A549 (cell line): ENCODE measurements around the gene RBPJ. TPM values are rescaled to one million over a fixed set of nuclear protein-coding genes. Genes with fewer than 3 reads are reported as not detected.

ENCODE experiments used
- ATAC-seq, 2 experiments: fragments of 200-7000 bp in 1 of 2; fragments of >200 bp in 1 of 2; cut with Nextera tagmentation in 1 of 2; cut with Tn5 transposase in 1 of 2; 3 replicates each; pipeline versions ENCODE4 v1.8.0 to v1.9.1; 2018 to 2020; ENCODE audit warnings: mild to moderate bottlenecking in 1 of 2, moderate library complexity in 1 of 2
- CTCF ChIA-PET: fragments of 300-600 bp; sonication (Branson Sonifier 250); formaldehyde crosslinking; extraction: SDS; loops from one replicate; lab custom pipeline; 2021; ENCODE audit warnings: antibody characterized with exemption, inconsistent platforms; lab: Yijun Ruan, JAX
- POLR2A ChIA-PET: fragments of 350-600 bp; formaldehyde crosslinking; extraction: SDS; loops from one replicate; lab custom pipeline; 2021; ENCODE audit warnings: antibody characterized with exemption, inconsistent platforms; lab: Yijun Ruan, JAX
- DNase-seq, 2 experiments: peaks; one replicate each; pipeline versions ENCODE4 v3.0.0 to v3.0.0-alpha.2; 2011 to 2016; ENCODE audit warnings: low read depth in 1 of 2, low spot score in 1 of 2
- FAIRE-seq: peaks from 2 replicates; lab custom pipeline; 2011; peaks lifted over from hg19 to GRCh38; lab: Jason Lieb, UNC
- H3K27ac ChIP-seq, 2 experiments: fragments of >200 bp; sonication (Bioruptor Twin); formaldehyde crosslinking; 3 replicates each; pipeline ENCODE4 v1.5.1; 2016 to 2017
- H3K4me1 ChIP-seq: fragments of >200 bp; sonication (Bioruptor Twin); formaldehyde crosslinking; 3 replicates; pipeline ENCODE4 v1.6.1; 2016
- H3K4me2 ChIP-seq: fragments of >200 bp; sonication (Bioruptor Twin); formaldehyde crosslinking; 3 replicates; pipeline ENCODE4 v1.6.1; 2016
- H3K4me3 ChIP-seq: fragments of >200 bp; sonication (Bioruptor Twin); formaldehyde crosslinking; 3 replicates; pipeline ENCODE4 v1.5.1; 2016
- H3K9me3 ChIP-seq: fragments of >200 bp; sonication (Bioruptor Twin); formaldehyde crosslinking; 3 replicates; pipeline ENCODE4 v1.6.1; 2016
- CBX8 ChIP-seq: fragments of 200-600 bp; sonication (generic); IDR thresholded peaks from 2 replicates; pipeline ENCODE4 v1.6.1; 2016
- CEBPB ChIP-seq, 2 experiments: fragments of >200 bp in 1 of 2; sonication (Bioruptor Twin) in 1 of 2; formaldehyde crosslinking in 1 of 2; IDR thresholded peaks; 2 replicates each; pipeline ENCODE4 v1.6.1; 2012 to 2016
- CHD4 ChIP-seq: fragments of 200-600 bp; sonication (generic); IDR thresholded peaks from 2 replicates; pipeline ENCODE4 v1.6.1; 2016; ENCODE audit warnings: antibody characterized with exemption, mild to moderate bottlenecking, borderline replicate concordance
- CTCF ChIP-seq: fragments of >200 bp; sonication (Bioruptor Twin); formaldehyde crosslinking; IDR thresholded peaks from 3 replicates; pipeline ENCODE4 v1.5.1; 2016
- EHF ChIP-seq: fragments of 250-450 bp; sonication (Bioruptor Pico); IDR thresholded peaks from 2 replicates; pipeline ENCODE4 v1.5.0; 2020; ENCODE audit warnings: mild to moderate bottlenecking
- EHMT2 ChIP-seq: fragments of 200-600 bp; sonication (generic); IDR thresholded peaks from 2 replicates; pipeline ENCODE4 v1.6.1; 2016; ENCODE audit warnings: antibody characterized with exemption, low read depth, mild to moderate bottlenecking, moderate library complexity
- EP300 ChIP-seq, 2 experiments: fragments of >200 bp; sonication (Bioruptor Twin); formaldehyde crosslinking; IDR thresholded peaks; 2 replicates in 1 of 2; 3 replicates in 1 of 2; pipeline ENCODE4 v1.6.1; 2016 to 2017
- FOSB ChIP-seq: fragments of 250-450 bp; sonication (Bioruptor Pico); IDR thresholded peaks from 2 replicates; pipeline ENCODE4 v1.5.0; 2020; ENCODE audit warnings: mild to moderate bottlenecking, moderate library complexity
- GATA3 ChIP-seq: IDR thresholded peaks from 2 replicates; pipeline ENCODE4 v1.6.1; 2012; ENCODE audit warnings: borderline replicate concordance
- HES2 ChIP-seq: fragments of >200 bp; sonication (Bioruptor Twin); formaldehyde crosslinking; IDR thresholded peaks from 2 replicates; pipeline ENCODE4 v1.6.1; 2016
- HOXA7 ChIP-seq: fragments of 250-450 bp; sonication (Bioruptor Pico); IDR thresholded peaks from 2 replicates; pipeline ENCODE4 v1.5.0; 2020; ENCODE audit warnings: mild to moderate bottlenecking, moderate library complexity
- HOXB5 ChIP-seq: fragments of 250-450 bp; sonication (Bioruptor Pico); IDR thresholded peaks from 2 replicates; pipeline ENCODE4 v1.5.0; 2020; ENCODE audit warnings: mild to moderate bottlenecking, moderate library complexity
- MAFK ChIP-seq: fragments of 450-650 bp; IDR thresholded peaks from 2 replicates; pipeline ENCODE4 v1.6.1; 2014; ENCODE audit not compliant: partially characterized antibody
- MAZ ChIP-seq: fragments of 150-350 bp; IDR thresholded peaks from 2 replicates; pipeline ENCODE4 v1.6.1; 2014; ENCODE audit warnings: antibody characterized with exemption, low read depth, low read length, borderline replicate concordance
- MYC ChIP-seq: IDR thresholded peaks from 2 replicates; pipeline ENCODE4 v1.6.1; 2012; ENCODE audit warnings: mild to moderate bottlenecking, inconsistent platforms, low read length, improper control_type of control experiment, borderline replicate concordance
- NPAS2 ChIP-seq: fragments of 250-450 bp; sonication (Bioruptor Pico); IDR thresholded peaks from 2 replicates; pipeline ENCODE4 v1.8.0; 2022; ENCODE audit warnings: mild to moderate bottlenecking, moderate library complexity, borderline replicate concordance
- PHF8 ChIP-seq: fragments of 200-600 bp; sonication (generic); IDR thresholded peaks from 2 replicates; pipeline ENCODE4 v1.6.1; 2016; ENCODE audit warnings: low read depth, mild to moderate bottlenecking, antibody characterized with exemption, moderate library complexity, borderline replicate concordance
- POLR2A ChIP-seq: IDR thresholded peaks from 2 replicates; pipeline ENCODE4 v1.6.1; 2012; ENCODE audit warnings: mild to moderate bottlenecking, low read length
- RAD21 ChIP-seq, 2 experiments: fragments of >200 bp in 1 of 2; sonication (Bioruptor Twin) in 1 of 2; formaldehyde crosslinking in 1 of 2; IDR thresholded peaks in 1 of 2; conservative IDR thresholded peaks in 1 of 2; 2 replicates in 1 of 2; 3 replicates in 1 of 2; pipeline ENCODE4 v1.6.1; 2012 to 2018; ENCODE audit warnings: inconsistent platforms in 1 of 2
- RARB ChIP-seq: fragments of 250-450 bp; sonication (Bioruptor Pico); IDR thresholded peaks from 2 replicates; pipeline ENCODE4 v1.8.0; 2021; ENCODE audit warnings: mild to moderate bottlenecking, moderate library complexity
- RFX5 ChIP-seq: fragments of 450-650 bp; IDR thresholded peaks from 2 replicates; pipeline ENCODE4 v1.7.1; 2014; ENCODE audit warnings: antibody characterized with exemption, mild to moderate bottlenecking, moderate library complexity
- SMC3 ChIP-seq: fragments of >200 bp; sonication (Bioruptor Twin); formaldehyde crosslinking; IDR thresholded peaks from 3 replicates; pipeline ENCODE4 v1.6.1; 2018; ENCODE audit warnings: inconsistent platforms
- ZC3H11A ChIP-seq: fragments of 450-650 bp; IDR thresholded peaks from 2 replicates; pipeline ENCODE4 v1.6.1; 2014; ENCODE audit warnings: antibody characterized with exemption, mild to moderate bottlenecking
- WGBS: methylation state at CpG from one replicate; pipeline ENCODE4 v1.1.6; 2017; ENCODE audit errors: missing lambda C conversion rate; 5-methylcytosine and 5-hydroxymethylcytosine counted together
- polyA plus RNA-seq, 4 experiments: library from polyadenylated mRNA; depleted of rRNA in 3 of 4; stranded (reverse); fragments of >200 nt; fragmentation: RNase III in 1 of 4; extraction: RNeasy Plus Mini Kit Qiagen cat#74134 plus additional on column Dnase treatment in 1 of 4; gene quantifications; 2 replicates in 3 of 4; 3 replicates in 1 of 4; pipeline ENCODE4 v1.2.3, GENCODE V29; 2011 to 2017
- TF ChIP-seq, protein P1 (sequence below): fragments of >200 bp; sonication (Bioruptor Twin); formaldehyde crosslinking; IDR thresholded peaks from 3 replicates; pipeline ENCODE4 v1.6.1; 2016
- TF ChIP-seq, protein P2 (sequence below): IDR thresholded peaks from 2 replicates; pipeline ENCODE4 v1.6.1; 2012

RBPJ gene
- polyA plus RNA-seq, 2 of the 4 experiments (the other 2 are of a cell fraction): 16.5 to 37.1 TPM

GRCh38 chr4:26326791-26327190, 6.0 kb downstream of the RBPJ start (continued):
- TF ChIP-seq NPAS2: no peak
- no peak for TF ChIP-seq MAZ

DNA sequence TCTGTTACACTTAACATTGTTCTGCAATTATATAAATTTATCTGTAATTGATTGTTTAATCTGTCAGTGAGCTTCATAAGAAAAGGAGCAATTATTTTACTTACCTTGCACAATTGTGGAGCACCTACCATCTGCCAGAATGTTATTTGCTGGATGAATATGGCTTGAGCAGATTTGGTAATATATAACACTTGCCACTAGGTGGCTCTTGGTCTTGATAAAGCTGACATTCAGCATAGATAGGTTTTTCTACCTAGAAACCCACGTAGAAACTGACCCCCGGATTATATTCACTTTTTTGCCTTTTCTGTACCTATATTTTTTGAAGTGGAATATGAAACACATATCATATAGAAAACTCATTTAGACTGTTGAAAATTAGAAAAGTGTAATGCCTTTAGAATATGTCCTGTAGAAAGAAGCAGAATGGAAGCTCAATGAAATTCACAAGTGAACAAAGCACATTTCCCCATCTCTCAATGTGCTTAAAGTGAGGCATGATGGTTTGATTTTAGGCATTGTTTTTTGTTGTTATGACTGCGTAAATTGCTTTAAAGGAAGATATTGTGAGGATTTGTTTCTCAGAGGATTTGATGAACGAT, 9.5 kb downstream of the RBPJ start:
- FAIRE-seq: no peak
- Histone ChIP-seq H3K4me2 (no peak overlapping the region), H3K4me3 (no peak overlapping the region), H3K27ac (no peak overlapping the region), H3K9me3 (no peaks in the 10 kb centered on the region)
- peak; percentile 28 to 55 for DNase-seq
- peak; percentile 83 to 89 for ATAC-seq
- WGBS: 48% methylated on average over 4 of the region's 4 CpGs
- CTCF ChIA-PET: interaction anchor here (0.7 to 6.6 kb wide), 21 partner anchors 8 to 679 kb away, joined by 3 to 34 read pairs (median 4); no protein-coding TSS in a partner anchor
- peak; percentile 74; the same call in 1 of the 2 replicates for TF ChIP-seq RFX5
- no peak for TF ChIP-seq FOSB
- TF ChIP-seq, protein P1, sequence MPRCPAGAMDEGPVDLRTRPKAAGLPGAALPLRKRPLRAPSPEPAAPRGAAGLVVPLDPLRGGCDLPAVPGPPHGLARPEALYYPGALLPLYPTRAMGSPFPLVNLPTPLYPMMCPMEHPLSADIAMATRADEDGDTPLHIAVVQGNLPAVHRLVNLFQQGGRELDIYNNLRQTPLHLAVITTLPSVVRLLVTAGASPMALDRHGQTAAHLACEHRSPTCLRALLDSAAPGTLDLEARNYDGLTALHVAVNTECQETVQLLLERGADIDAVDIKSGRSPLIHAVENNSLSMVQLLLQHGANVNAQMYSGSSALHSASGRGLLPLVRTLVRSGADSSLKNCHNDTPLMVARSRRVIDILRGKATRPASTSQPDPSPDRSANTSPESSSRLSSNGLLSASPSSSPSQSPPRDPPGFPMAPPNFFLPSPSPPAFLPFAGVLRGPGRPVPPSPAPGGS: no peak
- no peak for TF ChIP-seq EP300 (IDR thresholded peaks at IDR 0.05)
- TF ChIP-seq RAD21 (conservative IDR thresholded peaks at IDR 0.05 in 1 of 2, IDR thresholded peaks at IDR 0.05 in 1 of 2): peak; percentile 42 to 45; a peak in 4 of 5 replicates
- TF ChIP-seq SMC3: peak; percentile 60
- TF ChIP-seq EHF (CRISPR knock-in tag): no peak
- TF ChIP-seq, protein P2, sequence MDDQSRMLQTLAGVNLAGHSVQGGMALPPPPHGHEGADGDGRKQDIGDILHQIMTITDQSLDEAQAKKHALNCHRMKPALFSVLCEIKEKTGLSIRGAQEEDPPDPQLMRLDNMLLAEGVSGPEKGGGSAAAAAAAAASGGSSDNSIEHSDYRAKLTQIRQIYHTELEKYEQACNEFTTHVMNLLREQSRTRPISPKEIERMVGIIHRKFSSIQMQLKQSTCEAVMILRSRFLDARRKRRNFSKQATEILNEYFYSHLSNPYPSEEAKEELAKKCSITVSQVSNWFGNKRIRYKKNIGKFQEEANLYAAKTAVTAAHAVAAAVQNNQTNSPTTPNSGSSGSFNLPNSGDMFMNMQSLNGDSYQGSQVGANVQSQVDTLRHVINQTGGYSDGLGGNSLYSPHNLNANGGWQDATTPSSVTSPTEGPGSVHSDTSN: no peak
- TF ChIP-seq CTCF: peak; percentile 59
- peak; percentile 60 for TF ChIP-seq MAFK
- TF ChIP-seq, all 56 proteins: peak for 5
- no peaks in the 10 kb centered on the region for H3K4me1 ChIP-seq
- POLR2A ChIA-PET: interaction anchor here (1.7 kb wide), 1 partner anchor 11 kb away, joined by 4 read pairs; no protein-coding TSS in a partner anchor

GRCh38 chr4:26330946-26331345, 10.1 kb downstream of the RBPJ start:
- Histone ChIP-seq H3K9me3 (no peaks in the 10 kb centered on the region), H3K27ac (no peak overlapping the region), H3K4me2 (no peak overlapping the region), H3K4me1 (no peaks in the 10 kb centered on the region), H3K4me3 (no peak overlapping the region)
- no peak for FAIRE-seq
- 90% methylated on average over 6 of the region's 6 CpGs for WGBS
- TF ChIP-seq ZC3H11A (no peak), EHMT2 (no peak), POLR2A (no peak), GATA3 (no peak), HOXB5 (no peak), PHF8 (no peak), CEBPB (IDR thresholded peaks at IDR 0.05) (no peak), CHD4 (no peak), HES2 (no peak), HOXA7 (CRISPR knock-in tag) (no peak), RARB (CRISPR knock-in tag) (no peak), MYC (no peak), CBX8 (no peak)
- CTCF ChIA-PET: interaction anchor here (0.7 to 6.6 kb wide), 15 partner anchors 8 to 678 kb away, joined by 3 to 34 read pairs (median 5); no protein-coding TSS in a partner anchor
- no peak for DNase-seq
- no peak for ATAC-seq
- POLR2A ChIA-PET: no interaction called here
